Measurements from ENCODE around the gene ADGRG7. TPM values are rescaled to one million over a fixed set of nuclear protein-coding genes. Genes with fewer than 3 reads are reported as not detected.

The ADGRG7 gene
- total and polyA plus RNA-seq, 2 of the 13 experiments (the other 11 are each of a cell fraction or from before 2014, with no cell fraction given): not detected

DNA sequence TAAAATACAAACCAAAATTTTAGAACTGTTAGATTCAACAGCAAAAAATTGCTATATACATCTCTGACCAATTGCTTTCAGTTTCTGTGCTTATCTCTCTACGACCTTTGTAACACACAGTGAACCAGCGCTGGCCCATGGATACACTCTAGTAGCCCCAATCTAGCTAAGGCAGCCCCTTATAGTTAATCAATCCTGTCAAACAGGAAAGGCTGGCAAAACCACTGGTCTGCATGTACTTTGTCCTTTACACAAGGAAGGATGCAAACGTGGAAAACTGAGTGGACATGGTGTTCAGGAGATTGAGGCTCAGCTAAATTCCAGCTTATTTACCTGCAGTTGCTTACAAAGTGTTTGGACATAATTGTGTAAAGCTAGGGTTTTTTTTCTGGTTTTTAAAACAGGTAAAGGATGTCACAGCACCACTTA lies 25.9 kb downstream of the ADGRG7 start (continued):
- TF ChIP-seq, protein P1, sequence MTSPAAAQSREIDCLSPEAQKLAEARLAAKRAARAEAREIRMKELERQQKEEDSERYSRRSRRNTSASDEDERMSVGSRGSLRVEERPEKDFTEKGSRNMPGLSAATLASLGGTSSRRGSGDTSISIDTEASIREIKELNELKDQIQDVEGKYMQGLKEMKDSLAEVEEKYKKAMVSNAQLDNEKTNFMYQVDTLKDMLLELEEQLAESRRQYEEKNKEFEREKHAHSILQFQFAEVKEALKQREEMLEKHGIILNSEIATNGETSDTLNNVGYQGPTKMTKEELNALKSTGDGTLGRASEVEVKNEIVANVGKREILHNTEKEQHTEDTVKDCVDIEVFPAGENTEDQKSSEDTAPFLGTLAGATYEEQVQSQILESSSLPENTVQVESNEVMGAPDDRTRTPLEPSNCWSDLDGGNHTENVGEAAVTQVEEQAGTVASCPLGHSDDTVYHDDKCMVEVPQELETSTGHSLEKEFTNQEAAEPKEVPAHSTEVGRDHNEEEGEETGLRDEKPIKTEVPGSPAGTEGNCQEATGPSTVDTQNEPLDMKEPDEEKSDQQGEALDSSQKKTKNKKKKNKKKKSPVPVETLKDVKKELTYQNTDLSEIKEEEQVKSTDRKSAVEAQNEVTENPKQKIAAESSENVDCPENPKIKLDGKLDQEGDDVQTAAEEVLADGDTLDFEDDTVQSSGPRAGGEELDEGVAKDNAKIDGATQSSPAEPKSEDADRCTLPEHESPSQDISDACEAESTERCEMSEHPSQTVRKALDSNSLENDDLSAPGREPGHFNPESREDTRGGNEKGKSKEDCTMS (CRISPR knock-in tag; conservative IDR thresholded peaks at IDR 0.05): no peak
- TF ChIP-seq NPAS2 (CRISPR knock-in tag; IDR thresholded peaks at IDR 0.05; ENCODE audit: borderline replicate concordance) (no peak), TCF7 (IDR thresholded peaks at IDR 0.05; ENCODE audit: low read depth) (no peak), ERF (CRISPR knock-in tag; IDR thresholded peaks at IDR 0.05) (0 out of 2 replicates have a peak, but pooled peaks have one; percentile 27), SYNCRIP (IDR thresholded peaks at IDR 0.05; ENCODE audit: insufficient read depth, low read depth, low read length) (no peak), ZNF138 (CRISPR knock-in tag; IDR thresholded peaks at IDR 0.05; ENCODE audit: low read depth) (no peak), RBM22 (optimal IDR thresholded peaks at IDR 0.05; ENCODE audit: low read length) (no peak), PHF20 (CRISPR knock-in tag; IDR thresholded peaks at IDR 0.05) (no peak), ZSCAN9 (CRISPR knock-in tag; IDR thresholded peaks at IDR 0.05; ENCODE audit: borderline replicate concordance) (no peak), MEIS1 (CRISPR knock-in tag; IDR thresholded peaks at IDR 0.05; ENCODE audit: borderline replicate concordance) (no peak), CREM (IDR thresholded peaks at IDR 0.05) (no peak), CREM (CRISPR knock-in tag; IDR thresholded peaks at IDR 0.05) (no peak), ZNF550 (CRISPR knock-in tag; IDR thresholded peaks at IDR 0.05; ENCODE audit: borderline replicate concordance) (no peak), ATRX (CRISPR knock-in tag; IDR thresholded peaks at IDR 0.05; ENCODE audit: borderline replicate concordance) (no peak), ZFYVE20 (CRISPR knock-in tag; IDR thresholded peaks at IDR 0.05; ENCODE audit: borderline replicate concordance, low read depth) (no peak), ZNF850 (CRISPR knock-in tag; conservative IDR thresholded peaks at IDR 0.05) (no peak), ZNF10 (CRISPR knock-in tag; IDR thresholded peaks at IDR 0.05; ENCODE audit: borderline replicate concordance, low read depth) (no peak), SETDB1 (CRISPR knock-in tag; IDR thresholded peaks at IDR 0.05; ENCODE audit: borderline replicate concordance) (no peak)
- TF ChIP-seq, protein P2, sequence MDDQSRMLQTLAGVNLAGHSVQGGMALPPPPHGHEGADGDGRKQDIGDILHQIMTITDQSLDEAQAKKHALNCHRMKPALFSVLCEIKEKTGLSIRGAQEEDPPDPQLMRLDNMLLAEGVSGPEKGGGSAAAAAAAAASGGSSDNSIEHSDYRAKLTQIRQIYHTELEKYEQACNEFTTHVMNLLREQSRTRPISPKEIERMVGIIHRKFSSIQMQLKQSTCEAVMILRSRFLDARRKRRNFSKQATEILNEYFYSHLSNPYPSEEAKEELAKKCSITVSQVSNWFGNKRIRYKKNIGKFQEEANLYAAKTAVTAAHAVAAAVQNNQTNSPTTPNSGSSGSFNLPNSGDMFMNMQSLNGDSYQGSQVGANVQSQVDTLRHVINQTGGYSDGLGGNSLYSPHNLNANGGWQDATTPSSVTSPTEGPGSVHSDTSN (CRISPR knock-in tag; IDR thresholded peaks at IDR 0.05; ENCODE audit: borderline replicate concordance): no peak
- TF ChIP-seq, protein P3, sequence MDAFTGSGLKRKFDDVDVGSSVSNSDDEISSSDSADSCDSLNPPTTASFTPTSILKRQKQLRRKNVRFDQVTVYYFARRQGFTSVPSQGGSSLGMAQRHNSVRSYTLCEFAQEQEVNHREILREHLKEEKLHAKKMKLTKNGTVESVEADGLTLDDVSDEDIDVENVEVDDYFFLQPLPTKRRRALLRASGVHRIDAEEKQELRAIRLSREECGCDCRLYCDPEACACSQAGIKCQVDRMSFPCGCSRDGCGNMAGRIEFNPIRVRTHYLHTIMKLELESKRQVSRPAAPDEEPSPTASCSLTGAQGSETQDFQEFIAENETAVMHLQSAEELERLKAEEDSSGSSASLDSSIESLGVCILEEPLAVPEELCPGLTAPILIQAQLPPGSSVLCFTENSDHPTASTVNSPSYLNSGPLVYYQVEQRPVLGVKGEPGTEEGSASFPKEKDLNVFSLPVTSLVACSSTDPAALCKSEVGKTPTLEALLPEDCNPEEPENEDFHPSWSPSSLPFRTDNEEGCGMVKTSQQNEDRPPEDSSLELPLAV (CRISPR knock-in tag; conservative IDR thresholded peaks at IDR 0.05; ENCODE audit: low read depth): no peak
- TF ChIP-seq, protein P4, sequence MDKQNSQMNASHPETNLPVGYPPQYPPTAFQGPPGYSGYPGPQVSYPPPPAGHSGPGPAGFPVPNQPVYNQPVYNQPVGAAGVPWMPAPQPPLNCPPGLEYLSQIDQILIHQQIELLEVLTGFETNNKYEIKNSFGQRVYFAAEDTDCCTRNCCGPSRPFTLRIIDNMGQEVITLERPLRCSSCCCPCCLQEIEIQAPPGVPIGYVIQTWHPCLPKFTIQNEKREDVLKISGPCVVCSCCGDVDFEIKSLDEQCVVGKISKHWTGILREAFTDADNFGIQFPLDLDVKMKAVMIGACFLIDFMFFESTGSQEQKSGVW (CRISPR knock-in tag; IDR thresholded peaks at IDR 0.05; ENCODE audit: borderline replicate concordance): no peak
- TF ChIP-seq, protein P5, sequence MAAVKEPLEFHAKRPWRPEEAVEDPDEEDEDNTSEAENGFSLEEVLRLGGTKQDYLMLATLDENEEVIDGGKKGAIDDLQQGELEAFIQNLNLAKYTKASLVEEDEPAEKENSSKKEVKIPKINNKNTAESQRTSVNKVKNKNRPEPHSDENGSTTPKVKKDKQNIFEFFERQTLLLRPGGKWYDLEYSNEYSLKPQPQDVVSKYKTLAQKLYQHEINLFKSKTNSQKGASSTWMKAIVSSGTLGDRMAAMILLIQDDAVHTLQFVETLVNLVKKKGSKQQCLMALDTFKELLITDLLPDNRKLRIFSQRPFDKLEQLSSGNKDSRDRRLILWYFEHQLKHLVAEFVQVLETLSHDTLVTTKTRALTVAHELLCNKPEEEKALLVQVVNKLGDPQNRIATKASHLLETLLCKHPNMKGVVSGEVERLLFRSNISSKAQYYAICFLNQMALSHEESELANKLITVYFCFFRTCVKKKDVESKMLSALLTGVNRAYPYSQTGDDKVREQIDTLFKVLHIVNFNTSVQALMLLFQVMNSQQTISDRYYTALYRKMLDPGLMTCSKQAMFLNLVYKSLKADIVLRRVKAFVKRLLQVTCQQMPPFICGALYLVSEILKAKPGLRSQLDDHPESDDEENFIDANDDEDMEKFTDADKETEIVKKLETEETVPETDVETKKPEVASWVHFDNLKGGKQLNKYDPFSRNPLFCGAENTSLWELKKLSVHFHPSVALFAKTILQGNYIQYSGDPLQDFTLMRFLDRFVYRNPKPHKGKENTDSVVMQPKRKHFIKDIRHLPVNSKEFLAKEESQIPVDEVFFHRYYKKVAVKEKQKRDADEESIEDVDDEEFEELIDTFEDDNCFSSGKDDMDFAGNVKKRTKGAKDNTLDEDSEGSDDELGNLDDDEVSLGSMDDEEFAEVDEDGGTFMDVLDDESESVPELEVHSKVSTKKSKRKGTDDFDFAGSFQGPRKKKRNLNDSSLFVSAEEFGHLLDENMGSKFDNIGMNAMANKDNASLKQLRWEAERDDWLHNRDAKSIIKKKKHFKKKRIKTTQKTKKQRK (IDR thresholded peaks at IDR 0.05; ENCODE audit: low read length): no peak
